ENCODE results near the gene PTPRT. TPM values are rescaled to one million over a fixed set of nuclear protein-coding genes. Genes with fewer than 3 reads are reported as not detected.

The PTPRT gene
- total RNA-seq, 1 donor from 2014 or later = not detected

- DNase-seq (ENCODE audit: low read depth, low spot score) = no peak
Observed at GRCh38 chr20:42639140-42639539, 550.6 kb downstream of the PTPRT start.

- DNase-seq (ENCODE audit: low read depth, low spot score) = no peak
Observed at GRCh38 chr20:42635699-42636411, 553.9 kb downstream of the PTPRT start.

- no peak for DNase-seq (ENCODE audit: low read depth, low spot score)
Observed at GRCh38 chr20:42634156-42634555, 555.5 kb downstream of the PTPRT start.

- no peak for DNase-seq (ENCODE audit: low read depth, low spot score)
Observed at GRCh38 chr20:42628683-42629082, 561.0 kb downstream of the PTPRT start.

GRCh38 chr20:42613076-42613475, 576.6 kb downstream of the PTPRT start:
- no peak for DNase-seq (ENCODE audit: low read depth, low spot score)

GRCh38 chr20:42611889-42612837, 577.5 kb downstream of the PTPRT start:
- no peak for DNase-seq (ENCODE audit: low read depth, low spot score)

GRCh38 chr20:42611423-42611822, 578.3 kb downstream of the PTPRT start:
- DNase-seq (ENCODE audit: low read depth, low spot score) = no peak

- DNase-seq (ENCODE audit: low read depth, low spot score) = no peak
Observed at GRCh38 chr20:42610070-42610469, 579.6 kb downstream of the PTPRT start.

- DNase-seq (ENCODE audit: low read depth, low spot score) = no peak
Observed at GRCh38 chr20:42609618-42610017, 580.1 kb downstream of the PTPRT start.

- DNase-seq (ENCODE audit: low read depth, low spot score) = no peak
Observed at GRCh38 chr20:42604998-42605956, 584.4 kb downstream of the PTPRT start.

- DNase-seq (ENCODE audit: low read depth, low spot score) = no peak
Observed at GRCh38 chr20:42603655-42604054, 586.1 kb downstream of the PTPRT start.

GRCh38 chr20:42598581-42598980, 591.1 kb downstream of the PTPRT start:
- no peak for DNase-seq (ENCODE audit: low read depth, low spot score)

GRCh38 chr20:42595625-42596024, 594.1 kb downstream of the PTPRT start:
- DNase-seq (ENCODE audit: low read depth, low spot score) = no peak

GRCh38 chr20:42594659-42595058, 595.0 kb downstream of the PTPRT start:
- DNase-seq (ENCODE audit: low read depth, low spot score) = no peak

- no peak for DNase-seq (ENCODE audit: low read depth, low spot score)
Observed at GRCh38 chr20:42594011-42594410, 595.7 kb downstream of the PTPRT start.

- DNase-seq (ENCODE audit: low read depth, low spot score) = no peak
Observed at GRCh38 chr20:42589976-42590639, 599.6 kb downstream of the PTPRT start.

- no peak for DNase-seq (ENCODE audit: low read depth, low spot score)
Observed at GRCh38 chr20:42588847-42589246, 600.9 kb downstream of the PTPRT start.

- DNase-seq (ENCODE audit: low read depth, low spot score) = no peak
Observed at GRCh38 chr20:42587427-42587826, 602.3 kb downstream of the PTPRT start.

GRCh38 chr20:42581311-42581710, 608.4 kb downstream of the PTPRT start:
- no peak for DNase-seq (ENCODE audit: low read depth, low spot score)

GRCh38 chr20:42576167-42576566, 613.5 kb downstream of the PTPRT start:
- no peak for DNase-seq (ENCODE audit: low read depth, low spot score)

Data from pulmonary artery endothelial cell (primary cell).